Stimulated activated CD8-positive, alpha-beta memory T cell treated with anti-CD3 and anti-CD28 coated beads, Interleukin-12 subunit alpha, Interleukin-12 subunit beta, amount 100 ng/mL, for 24 hours (primary cell): ENCODE measurements around the gene FLACC1.
"Not testable (repeated sequence)": the region's sequence is repeated elsewhere in the genome, so short reads cannot be mapped to it uniquely, and the experiment has no call there.

Experiments
- DNase-seq: peaks from one replicate; pipeline ENCODE4 v3.0.0-alpha.2; 2020; ENCODE audit errors: extremely low read depth

FLACC1 gene

GRCh38 chr2:201255408-201256033 lies 101.6 kb downstream of the FLACC1 start:
- DNase-seq: no peak

GRCh38 chr2:201254081-201254730 lies 102.9 kb downstream of the FLACC1 start:
- no peak for DNase-seq

GRCh38 chr2:201250741-201251140 lies 106.4 kb downstream of the FLACC1 start:
- no peak for DNase-seq

- DNase-seq: no peak
Observed at GRCh38 chr2:201249889-201250288, 107.3 kb downstream of the FLACC1 start.

GRCh38 chr2:201248288-201248844 lies 108.8 kb downstream of the FLACC1 start:
- DNase-seq: no peak

GRCh38 chr2:201246280-201246679 lies 110.9 kb downstream of the FLACC1 start:
- no peak for DNase-seq

- DNase-seq: no peak
Observed at GRCh38 chr2:201244829-201245228, 112.3 kb downstream of the FLACC1 start.

- no peak for DNase-seq
Observed at GRCh38 chr2:201242571-201243277, 114.4 kb downstream of the FLACC1 start.

GRCh38 chr2:201239167-201239935 lies 117.8 kb downstream of the FLACC1 start:
- not testable (repeated sequence) for DNase-seq
